Measurements from ENCODE around the gene COMTD1. TPM values are rescaled to one million over a fixed set of nuclear protein-coding genes. Genes with fewer than 3 reads are reported as not detected.

COMTD1 gene
- total RNA-seq, 2 donors from 2014 or later, result 9.6 to 14.4 TPM

- Histone ChIP-seq H3K4me3 (ENCODE audit: low read length) (no peak overlapping the region), H3K4me1 (ENCODE audit: control insufficient read depth, insufficient read depth, low read length) (no peaks in the 10 kb centered on the region), H3K27me3 (ENCODE audit: control insufficient read depth, insufficient read depth, low read length, poor library complexity, severe bottlenecking) (no peaks in the 10 kb centered on the region), H3K36me3 (ENCODE audit: control insufficient read depth, insufficient read depth, low read length) (no peaks in the 10 kb centered on the region), H3K9ac (ENCODE audit: extremely low read depth, low read length, poor library complexity, severe bottlenecking) (no peak overlapping the region), H3K9me3 (ENCODE audit: control insufficient read depth, low read length) (no peaks in the 10 kb centered on the region), H3K27ac (ENCODE audit: low read depth, low read length) (no peak overlapping the region)
- Mint-ChIP-seq H3K27ac (no peak overlapping the region), H3K36me3 (ENCODE audit: low read depth) (no peaks in the 10 kb centered on the region), H3K4me3 (no peak overlapping the region), H3K27me3 (ENCODE audit: insufficient read depth) (no peaks in the 10 kb centered on the region), H3K4me1 (peaks cover 2% of the 10 kb centered on the region), H3K9me3 (peaks cover 15% of the 10 kb centered on the region)
- no peak for DNase-seq
- no peak for TF ChIP-seq CTCF (conservative IDR thresholded peaks at IDR 0.05)
- 88 to 97% methylated on average over 14 to 25 of the region's 25 CpGs for WGBS, 2 experiments (ENCODE audit: insufficient coverage in 1 of 2, insufficient read length in 1 of 2)
Observed at GRCh38 chr10:75261813-75262705, 26.3 kb upstream of the COMTD1 start.

GRCh38 chr10:75260990-75261389 is 25.2 kb upstream of the COMTD1 start:
- no peak overlapping the region for H3K9ac ChIP-seq (ENCODE audit: extremely low read depth, low read length, poor library complexity, severe bottlenecking)
- no peak overlapping the region for H3K27ac ChIP-seq (ENCODE audit: low read depth, low read length)
- H3K36me3 Mint-ChIP-seq (ENCODE audit: low read depth), result no peaks in the 10 kb centered on the region
- H3K36me3 ChIP-seq (ENCODE audit: control insufficient read depth, insufficient read depth, low read length), result no peaks in the 10 kb centered on the region
- WGBS, 2 experiments (ENCODE audit: insufficient coverage in 1 of 2, insufficient read length in 1 of 2), result 50 to 62% methylated on average over 2 to 3 of the region's 3 CpGs
- H3K9me3 Mint-ChIP-seq, result peaks cover 15% of the 10 kb centered on the region
- H3K27ac Mint-ChIP-seq, result no peak overlapping the region
- no peaks in the 10 kb centered on the region for H3K9me3 ChIP-seq (ENCODE audit: control insufficient read depth, low read length)
- TF ChIP-seq CTCF (conservative IDR thresholded peaks at IDR 0.05), result no peak
- peaks cover 2% of the 10 kb centered on the region for H3K4me1 Mint-ChIP-seq
- H3K4me1 ChIP-seq (ENCODE audit: control insufficient read depth, insufficient read depth, low read length), result no peaks in the 10 kb centered on the region
- H3K27me3 ChIP-seq (ENCODE audit: control insufficient read depth, insufficient read depth, low read length, poor library complexity, severe bottlenecking), result no peaks in the 10 kb centered on the region
- H3K4me3 Mint-ChIP-seq, result no peak overlapping the region
- no peak for DNase-seq
- H3K27me3 Mint-ChIP-seq (ENCODE audit: insufficient read depth), result no peaks in the 10 kb centered on the region
- H3K4me3 ChIP-seq (ENCODE audit: low read length), result no peak overlapping the region

GRCh38 chr10:75254739-75255138 is 19.0 kb upstream of the COMTD1 start:
- WGBS, 2 experiments (ENCODE audit: insufficient coverage in 1 of 2, insufficient read length in 1 of 2), result 89 to 97% methylated on average over 1 of the region's 2 CpGs
- no peak overlapping the region for H3K9ac ChIP-seq (ENCODE audit: extremely low read depth, low read length, poor library complexity, severe bottlenecking)
- peaks cover 34% of the 10 kb centered on the region for H3K9me3 Mint-ChIP-seq
- peak overlapping the region; percentile 45 for H3K4me3 ChIP-seq (ENCODE audit: low read length)
- H3K4me1 Mint-ChIP-seq, result no peaks in the 10 kb centered on the region
- no peaks in the 10 kb centered on the region for H3K27me3 Mint-ChIP-seq (ENCODE audit: insufficient read depth)
- H3K27ac ChIP-seq (ENCODE audit: low read depth, low read length), result no peak overlapping the region
- no peak for TF ChIP-seq CTCF (conservative IDR thresholded peaks at IDR 0.05)
- DNase-seq, result no peak
- H3K27me3 ChIP-seq (ENCODE audit: control insufficient read depth, insufficient read depth, low read length, poor library complexity, severe bottlenecking), result no peaks in the 10 kb centered on the region
- H3K9me3 ChIP-seq (ENCODE audit: control insufficient read depth, low read length), result peaks cover 25% of the 10 kb centered on the region
- H3K36me3 Mint-ChIP-seq (ENCODE audit: low read depth), result peaks cover 2% of the 10 kb centered on the region
- H3K27ac Mint-ChIP-seq, result no peak overlapping the region
- no peaks in the 10 kb centered on the region for H3K4me1 ChIP-seq (ENCODE audit: control insufficient read depth, insufficient read depth, low read length)
- H3K36me3 ChIP-seq (ENCODE audit: control insufficient read depth, insufficient read depth, low read length), result no peaks in the 10 kb centered on the region
- no peak overlapping the region for H3K4me3 Mint-ChIP-seq
